ENCODE data around the gene RAB40AL. TPM values are rescaled to one million over a fixed set of nuclear protein-coding genes. Genes with fewer than 3 reads are reported as not detected.

Gene RAB40AL
- total RNA-seq, 1 experiment from 2014 or later = 0.44 TPM

DNA sequence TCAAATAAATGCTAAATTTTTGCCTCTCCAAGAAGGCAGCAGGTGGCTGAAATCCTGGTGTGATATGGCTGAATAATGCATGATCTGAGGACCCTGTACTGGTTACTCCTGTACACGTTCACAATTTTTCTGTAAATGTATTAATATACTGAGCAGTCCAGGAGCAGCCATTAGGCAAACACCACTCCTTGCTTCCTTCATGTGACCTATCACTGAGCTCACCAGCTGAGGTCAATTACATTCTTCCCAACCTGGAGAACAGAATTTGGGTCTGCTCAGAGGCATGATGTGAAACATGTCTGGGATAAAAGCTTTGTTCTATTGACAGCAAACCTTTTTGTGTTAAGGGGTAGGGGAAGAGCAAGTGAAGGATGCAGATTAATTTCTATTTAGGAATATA, 26.9 kb downstream of the RAB40AL start:
- H3K9me3 ChIP-seq (ENCODE audit: control insufficient read depth, insufficient read depth, low read depth, low read length) = no peaks in the 10 kb centered on the region
- no peaks in the 10 kb centered on the region for H3K36me3 ChIP-seq (ENCODE audit: control insufficient read depth, insufficient read depth, low read length)
- ChIA-PET POLR2A (interaction anchor here (0.6 kb wide), 1 partner anchor 25 kb away, joined by 3 read pairs; no protein-coding TSS in a partner anchor), CTCF (interaction anchor here (1.1 kb wide), 1 partner anchor 13 kb away, joined by 3 read pairs; no protein-coding TSS in a partner anchor)
- H3K27me3 ChIP-seq (ENCODE audit: control insufficient read depth, insufficient read depth, low read length) = no peaks in the 10 kb centered on the region
- TF ChIP-seq POLR2AphosphoS5 (IDR thresholded peaks at IDR 0.05; ENCODE audit: low read depth, low read length) = no peak
- TF ChIP-seq TCF7L2 (IDR thresholded peaks at IDR 0.05; ENCODE audit: low read depth, low read length) = no peak
- TF ChIP-seq REST (IDR thresholded peaks at IDR 0.05; ENCODE audit: insufficient read depth in 1 of 2, low read depth in 2 of 2, low read length in 1 of 2) = no peak
- no peak for TF ChIP-seq CTCF (IDR thresholded peaks at IDR 0.05)
- TF ChIP-seq SIN3A (IDR thresholded peaks at IDR 0.05; ENCODE audit: borderline replicate concordance, insufficient read depth, low read depth, low read length) = no peak
- DNase-seq (ENCODE audit: low read depth, low spot score) (no peak), ATAC-seq (no peak)
- H3K4me3 ChIP-seq (ENCODE audit: low read depth in 2 of 2, low read length in 2 of 2) = no peak overlapping the region
- intact Hi-C loops (cut with micrococcal nuclease; ENCODE audit: unreplicated experiment) = no loop called here
- in situ Hi-C loops (cut with HindIII; ENCODE audit: low pct_unique_long_range_greater_than_20kb, low sequenced_read_pairs) = no loop called here
- no TSS peak for BruUV-seq (replicated peaks)
- no peaks in the 10 kb centered on the region for H3K4me1 ChIP-seq (ENCODE audit: control insufficient read depth, insufficient read depth, low read length)
- H3K27ac ChIP-seq (ENCODE audit: low read length) = no peak overlapping the region

- H3K9me3 ChIP-seq (ENCODE audit: control insufficient read depth, insufficient read depth, low read depth, low read length) = no peaks in the 10 kb centered on the region
- in situ Hi-C loops (cut with HindIII; ENCODE audit: low pct_unique_long_range_greater_than_20kb, low sequenced_read_pairs) = no loop called here
Measured at GRCh38 chrX:102964940-102965339, 27.9 kb downstream of the RAB40AL start.

GRCh38 chrX:102966701-102967100, 29.6 kb downstream of the RAB40AL start:
- TF ChIP-seq CTCF (IDR thresholded peaks at IDR 0.05) = no peak
- BruUV-seq (replicated peaks) = no TSS peak
- H3K27ac ChIP-seq (ENCODE audit: low read length) = no peak overlapping the region
- no peaks in the 10 kb centered on the region for H3K9me3 ChIP-seq (ENCODE audit: control insufficient read depth, insufficient read depth, low read depth, low read length)
- no peaks in the 10 kb centered on the region for H3K4me1 ChIP-seq (ENCODE audit: control insufficient read depth, insufficient read depth, low read length)
- no peak for DNase-seq (ENCODE audit: low read depth, low spot score)
- ChIA-PET CTCF (no interaction called here), POLR2A (no interaction called here)
- in situ Hi-C loops (cut with HindIII; ENCODE audit: low pct_unique_long_range_greater_than_20kb, low sequenced_read_pairs) = no loop called here
- ATAC-seq = no peak
- no peaks in the 10 kb centered on the region for H3K27me3 ChIP-seq (ENCODE audit: control insufficient read depth, insufficient read depth, low read length)
- no peaks in the 10 kb centered on the region for H3K36me3 ChIP-seq (ENCODE audit: control insufficient read depth, insufficient read depth, low read length)
- H3K4me3 ChIP-seq (ENCODE audit: low read depth in 2 of 2, low read length in 2 of 2) = no peak overlapping the region
- intact Hi-C loops (cut with micrococcal nuclease; ENCODE audit: unreplicated experiment) = no loop called here

More at GRCh38 chrX:102964940-102965339, 27.9 kb downstream of the RAB40AL start:
- Histone ChIP-seq H3K27me3 (ENCODE audit: control insufficient read depth, insufficient read depth, low read length) (no peaks in the 10 kb centered on the region), H3K36me3 (ENCODE audit: control insufficient read depth, insufficient read depth, low read length) (no peaks in the 10 kb centered on the region), H3K27ac (ENCODE audit: low read length) (no peak overlapping the region), H3K4me3 (ENCODE audit: low read depth in 2 of 2, low read length in 2 of 2) (no peak overlapping the region), H3K4me1 (ENCODE audit: control insufficient read depth, insufficient read depth, low read length) (no peaks in the 10 kb centered on the region)
- POLR2A ChIA-PET = no interaction called here
- no TSS peak for BruUV-seq (replicated peaks)
- CTCF ChIA-PET = interaction anchor here (1.1 kb wide), 1 partner anchor 14 kb away, joined by 3 read pairs; no protein-coding TSS in a partner anchor
- TF ChIP-seq POLR2AphosphoS5 (IDR thresholded peaks at IDR 0.05; ENCODE audit: low read depth, low read length) (no peak), TCF7L2 (IDR thresholded peaks at IDR 0.05; ENCODE audit: low read depth, low read length) (no peak)
- no peak for DNase-seq (ENCODE audit: low read depth, low spot score)
- intact Hi-C loops (cut with micrococcal nuclease; ENCODE audit: unreplicated experiment) = no loop called here
- 0 out of 2 replicates have a peak, but pooled peaks have one; percentile 48 for ATAC-seq

All from Panc1 (cell line).